Lung (tissue), 12 donors: ENCODE data around the gene ANAPC1. TPM values are rescaled to one million over a fixed set of nuclear protein-coding genes. Genes with fewer than 3 reads are reported as not detected.
"Not testable (repeated sequence)": the region's sequence is repeated elsewhere in the genome, so short reads cannot be mapped to it uniquely, and the experiment has no call there.

Source experiments
- ATAC-seq: fragments of 200-7000 bp; cut with Tn5 transposase; one replicate; pipeline ENCODE4 v1.9.1; 2020; ENCODE audit warnings: moderate number of reproducible peaks; ENCODE audit not compliant: insufficient read depth, low FRiP score
- DNase-seq, 3 donors: peaks; one replicate each; pipeline ENCODE4 v3.0.0-alpha.2; 2013 to 2017
- H3K27ac ChIP-seq, 2 donors: one replicate each; pipeline ENCODE4 v1.5.1; 2013; ENCODE audit warnings: mild to moderate bottlenecking in 2 of 2, moderate library complexity in 2 of 2, control low read depth in 1 of 2, inconsistent platforms in 1 of 2, low read depth in 1 of 2, low read length in 1 of 2
- H3K27me3 ChIP-seq, 3 donors: one replicate each; pipeline ENCODE4 v1.5.1; 2013; ENCODE audit warnings: low read length in 2 of 3; ENCODE audit not compliant: control insufficient read depth in 3 of 3, insufficient read depth in 3 of 3
- H3K36me3 ChIP-seq, 4 donors: one replicate each; pipeline ENCODE4 v1.5.1; 2013; ENCODE audit warnings: low read length in 4 of 4, mild to moderate bottlenecking in 1 of 4, moderate library complexity in 1 of 4; ENCODE audit not compliant: control insufficient read depth in 4 of 4, insufficient read depth in 4 of 4
- H3K4me1 ChIP-seq, 5 donors: one replicate each; pipeline ENCODE4 v1.5.1; 2013; ENCODE audit warnings: low read length in 5 of 5, mild to moderate bottlenecking in 2 of 5, moderate library complexity in 1 of 5; ENCODE audit not compliant: control insufficient read depth in 5 of 5, insufficient read depth in 5 of 5
- H3K4me3 ChIP-seq: one replicate; pipeline ENCODE4 v1.5.1; 2013; ENCODE audit warnings: mild to moderate bottlenecking, control low read depth, moderate library complexity
- H3K9ac ChIP-seq, 2 donors: one replicate each; pipeline ENCODE4 v1.5.1; 2013; ENCODE audit warnings: low read length in 2 of 2, control low read depth in 1 of 2; ENCODE audit not compliant: insufficient read depth in 1 of 2
- H3K9me3 ChIP-seq, 4 donors: one replicate each; pipeline ENCODE4 v1.5.1; 2013; ENCODE audit warnings: low read length in 3 of 4, mild to moderate bottlenecking in 1 of 4, moderate library complexity in 1 of 4; ENCODE audit not compliant: control insufficient read depth in 4 of 4, insufficient read depth in 3 of 4
- CTCF ChIP-seq: IDR thresholded peaks from 2 replicates; pipeline ENCODE4 v1.5.1; 2012; ENCODE audit warnings: mild to moderate bottlenecking; ENCODE audit errors: control extremely low read depth, extremely low read depth
- WGBS, 2 donors: extraction: QIAGEN DNeasy Blood & Tissue Kit; methylation state at CpG; one replicate each; pipeline ENCODE4 v1.1.7; 2013; 5-methylcytosine and 5-hydroxymethylcytosine counted together
- polyA plus RNA-seq, 2 donors: library from polyadenylated mRNA; stranded (reverse); fragments of 200-250 nt; gene quantifications; one replicate each; pipeline ENCODE4 v1.2.1, GENCODE V29; 2013
- total RNA-seq, 2 donors: library from RNA; depleted of rRNA in 1 of 2; stranded (reverse); fragments of >200 nt in 1 of 2; gene quantifications; one replicate each; pipeline ENCODE4 v1.2.1, GENCODE V29; 2014 to 2021
- donor health status: control.
- donor health status: control.
- donor health status: Bipolar disorder and iron deficiency.
- donor health status: healthy.
- donor health status: DM: yes; HTN: yes; CAD: no.

The ANAPC1 gene
- total and polyA plus RNA-seq, 4 donors: 6.6 to 64.4 (median 22.7) TPM

GRCh38 chr2:111747410-111748115, 136.4 kb downstream of the ANAPC1 start:
- not testable (repeated sequence) for H3K4me3 ChIP-seq, H3K27me3 ChIP-seq, DNase-seq, H3K27ac ChIP-seq, H3K4me1 ChIP-seq, H3K9me3 ChIP-seq, H3K9ac ChIP-seq, H3K36me3 ChIP-seq
- ATAC-seq: peak; percentile 90
- TF ChIP-seq CTCF: peak; percentile 27
- 27 to 31% methylated on average over 16 to 17 of the region's 23 CpGs for WGBS, 2 donors

GRCh38 chr2:111744751-111745150, 139.2 kb downstream of the ANAPC1 start:
- 71 to 84% methylated on average over 8 of the region's 8 CpGs for WGBS, 2 donors
- not testable (repeated sequence) for H3K36me3 ChIP-seq, H3K9me3 ChIP-seq, ATAC-seq, DNase-seq, H3K4me1 ChIP-seq, H3K27ac ChIP-seq, H3K27me3 ChIP-seq, H3K9ac ChIP-seq, H3K4me3 ChIP-seq

GRCh38 chr2:111741517-111741916, 142.5 kb downstream of the ANAPC1 start:
- not testable (repeated sequence) for H3K4me1 ChIP-seq, H3K9me3 ChIP-seq, H3K9ac ChIP-seq, H3K4me3 ChIP-seq, H3K27me3 ChIP-seq, DNase-seq, H3K36me3 ChIP-seq, ATAC-seq, H3K27ac ChIP-seq
- 72 to 80% methylated on average over 2 of the region's 3 CpGs for WGBS, 2 donors

GRCh38 chr2:111735838-111736721, 147.9 kb downstream of the ANAPC1 start:
- ATAC-seq: peak; percentile 92
- WGBS, 2 donors: 25% methylated on average over 7 of the region's 9 CpGs
- H3K4me3 ChIP-seq, H3K4me1 ChIP-seq, H3K36me3 ChIP-seq, H3K27ac ChIP-seq, H3K9me3 ChIP-seq, H3K27me3 ChIP-seq, H3K9ac ChIP-seq: not testable (repeated sequence)
- peak; percentile 40 to 83 (median 81) for DNase-seq

- H3K27me3 ChIP-seq, H3K4me1 ChIP-seq, ATAC-seq, H3K9me3 ChIP-seq, H3K9ac ChIP-seq, H3K4me3 ChIP-seq, DNase-seq, H3K36me3 ChIP-seq, H3K27ac ChIP-seq: not testable (repeated sequence)
- WGBS, 2 donors: 87% methylated on average over 4 of the region's 6 CpGs
Measured at GRCh38 chr2:111735420-111735819, 148.6 kb downstream of the ANAPC1 start.

GRCh38 chr2:111729812-111730458, 154.1 kb downstream of the ANAPC1 start:
- WGBS, 2 donors: 97 to 100% methylated on average over 2 to 3 of the region's 9 CpGs
- not testable (repeated sequence) for H3K9ac ChIP-seq, H3K27me3 ChIP-seq, H3K27ac ChIP-seq, H3K4me3 ChIP-seq, DNase-seq, H3K9me3 ChIP-seq, H3K4me1 ChIP-seq, ATAC-seq, H3K36me3 ChIP-seq

- H3K27ac ChIP-seq, H3K4me1 ChIP-seq, ATAC-seq, H3K4me3 ChIP-seq, H3K36me3 ChIP-seq, DNase-seq, H3K27me3 ChIP-seq, H3K9me3 ChIP-seq, H3K9ac ChIP-seq: not testable (repeated sequence)
- WGBS, 2 donors: 43 to 50% methylated on average over 9 of the region's 16 CpGs
Measured at GRCh38 chr2:111727611-111728110, 156.3 kb downstream of the ANAPC1 start.
